Body of pancreas (tissue), 4 donors: ENCODE results near the gene OSBPL5.

Source experiments
- POLR2A ChIP-seq, 3 donors: fragments of 450-650 bp; IDR thresholded peaks; one replicate each; pipeline ENCODE4 v1.6.1; 2016; ENCODE audit warnings: antibody characterized with exemption in 3 of 3, mild to moderate bottlenecking in 2 of 3
- TF ChIP-seq, protein P1 (sequence below), 7 experiments: fragments of 450-650 bp in 4 of 7; fragments of 200-600 bp in 3 of 7; sonication (generic) in 3 of 7; IDR thresholded peaks; one replicate each; pipeline ENCODE4 v1.5.1; 2016 to 2019; ENCODE audit warnings: antibody characterized with exemption in 7 of 7

DNA sequence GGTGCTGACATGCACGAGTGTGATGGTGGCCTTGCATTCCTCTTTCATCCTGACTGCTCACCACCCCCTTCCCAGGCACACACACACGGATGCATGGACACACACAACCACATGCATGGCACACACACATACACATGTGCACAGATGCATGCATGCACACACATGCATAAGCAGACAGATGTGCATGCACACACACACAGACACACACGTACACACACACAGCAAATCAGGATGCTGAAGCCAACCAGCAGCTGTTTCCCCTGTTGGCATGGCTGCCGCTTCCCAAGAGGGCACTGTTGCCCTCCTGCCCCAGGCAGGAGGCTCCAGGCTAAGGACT, 15.3 kb downstream of the OSBPL5 start:
- TF ChIP-seq, protein P1, sequence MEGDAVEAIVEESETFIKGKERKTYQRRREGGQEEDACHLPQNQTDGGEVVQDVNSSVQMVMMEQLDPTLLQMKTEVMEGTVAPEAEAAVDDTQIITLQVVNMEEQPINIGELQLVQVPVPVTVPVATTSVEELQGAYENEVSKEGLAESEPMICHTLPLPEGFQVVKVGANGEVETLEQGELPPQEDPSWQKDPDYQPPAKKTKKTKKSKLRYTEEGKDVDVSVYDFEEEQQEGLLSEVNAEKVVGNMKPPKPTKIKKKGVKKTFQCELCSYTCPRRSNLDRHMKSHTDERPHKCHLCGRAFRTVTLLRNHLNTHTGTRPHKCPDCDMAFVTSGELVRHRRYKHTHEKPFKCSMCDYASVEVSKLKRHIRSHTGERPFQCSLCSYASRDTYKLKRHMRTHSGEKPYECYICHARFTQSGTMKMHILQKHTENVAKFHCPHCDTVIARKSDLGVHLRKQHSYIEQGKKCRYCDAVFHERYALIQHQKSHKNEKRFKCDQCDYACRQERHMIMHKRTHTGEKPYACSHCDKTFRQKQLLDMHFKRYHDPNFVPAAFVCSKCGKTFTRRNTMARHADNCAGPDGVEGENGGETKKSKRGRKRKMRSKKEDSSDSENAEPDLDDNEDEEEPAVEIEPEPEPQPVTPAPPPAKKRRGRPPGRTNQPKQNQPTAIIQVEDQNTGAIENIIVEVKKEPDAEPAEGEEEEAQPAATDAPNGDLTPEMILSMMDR (IDR thresholded peaks at IDR 0.05): no peak
- no peak for TF ChIP-seq POLR2A (IDR thresholded peaks at IDR 0.05)
